Cortex of kidney (tissue), 1 donor: ENCODE measurements around the gene SCAANT1.

Experiments
- DNase-seq: peaks from one replicate; lab custom pipeline; 2025; lab: John Stamatoyannopoulos, UW

The SCAANT1 gene

GRCh38 chr3:63934041-63934866 is 22.1 kb upstream of the SCAANT1 start:
- no peak for DNase-seq

DNA sequence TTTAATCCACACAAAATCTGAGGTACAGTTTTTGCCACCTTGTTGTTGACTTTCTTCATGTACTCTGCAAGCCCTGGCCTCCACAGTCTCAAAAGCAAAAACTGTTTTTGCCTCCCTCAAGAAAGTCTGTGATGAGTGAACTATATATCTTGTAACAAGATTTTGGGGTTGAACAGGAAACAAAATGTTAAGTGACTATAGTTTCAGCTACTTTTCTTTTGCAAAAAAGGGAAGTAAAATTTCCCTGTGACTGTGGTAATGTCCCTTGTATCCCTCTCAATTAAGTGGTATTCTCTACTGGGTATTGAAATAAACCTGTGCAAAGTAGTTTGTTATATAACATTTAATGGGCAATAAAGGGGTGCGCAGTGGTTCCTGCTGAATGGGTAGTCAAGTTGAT is 21.3 kb upstream of the SCAANT1 start:
- no peak for DNase-seq

- DNase-seq, result no peak
Measured at GRCh38 chr3:63932509-63933212, 20.5 kb upstream of the SCAANT1 start.

- DNase-seq, result no peak
Measured at GRCh38 chr3:63931290-63931689, 19.1 kb upstream of the SCAANT1 start.

- DNase-seq, result no peak
Measured at GRCh38 chr3:63927422-63928280, 15.5 kb upstream of the SCAANT1 start.

DNA sequence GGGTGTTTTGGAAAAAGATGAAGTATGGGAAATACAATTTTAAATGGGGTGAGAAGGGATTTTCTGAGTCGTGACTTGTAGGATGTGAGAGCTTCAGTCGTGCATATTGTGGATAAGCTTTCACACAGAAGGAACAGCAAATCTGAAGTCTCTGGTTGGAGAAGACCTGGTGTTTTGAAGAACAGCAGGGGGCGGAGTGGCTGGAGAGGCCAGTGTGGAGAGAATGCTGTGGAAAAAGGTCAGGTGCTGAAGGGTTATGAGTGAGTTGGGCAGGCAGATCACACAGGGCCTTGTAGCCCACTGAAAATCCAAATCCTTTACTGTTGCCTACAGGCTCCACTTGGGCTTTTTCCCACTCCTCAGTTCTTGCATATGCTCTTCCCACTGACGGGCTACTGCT is 14.1 kb upstream of the SCAANT1 start:
- DNase-seq, result no peak

- no peak for DNase-seq
Measured at GRCh38 chr3:63922491-63923199, 10.5 kb upstream of the SCAANT1 start.

GRCh38 chr3:63921741-63922482 is 9.7 kb upstream of the SCAANT1 start:
- DNase-seq, result no peak

DNA sequence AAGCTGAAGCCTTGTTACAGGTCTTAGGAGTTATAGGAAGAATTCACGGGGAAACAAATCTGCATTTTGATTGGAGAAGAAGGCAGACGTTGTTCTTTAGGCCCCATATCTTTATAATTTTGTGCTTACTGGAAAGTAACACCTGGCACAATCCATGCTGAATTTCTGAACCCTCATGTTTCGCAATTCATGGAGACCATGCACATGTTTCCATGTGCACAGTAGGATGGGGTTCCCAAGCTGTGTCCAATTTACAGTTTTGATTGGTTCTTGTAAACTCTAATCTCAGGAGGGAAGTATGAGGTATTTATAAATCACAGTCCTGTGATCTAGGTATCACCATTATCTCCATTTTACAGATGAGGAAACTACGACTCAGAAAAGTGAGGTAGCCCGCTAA is 7.8 kb upstream of the SCAANT1 start:
- no peak for DNase-seq

GRCh38 chr3:63918321-63918720 is 6.1 kb upstream of the SCAANT1 start:
- no peak for DNase-seq

- DNase-seq, result no peak
Measured at GRCh38 chr3:63914312-63914711, 2.1 kb upstream of the SCAANT1 start.

DNA sequence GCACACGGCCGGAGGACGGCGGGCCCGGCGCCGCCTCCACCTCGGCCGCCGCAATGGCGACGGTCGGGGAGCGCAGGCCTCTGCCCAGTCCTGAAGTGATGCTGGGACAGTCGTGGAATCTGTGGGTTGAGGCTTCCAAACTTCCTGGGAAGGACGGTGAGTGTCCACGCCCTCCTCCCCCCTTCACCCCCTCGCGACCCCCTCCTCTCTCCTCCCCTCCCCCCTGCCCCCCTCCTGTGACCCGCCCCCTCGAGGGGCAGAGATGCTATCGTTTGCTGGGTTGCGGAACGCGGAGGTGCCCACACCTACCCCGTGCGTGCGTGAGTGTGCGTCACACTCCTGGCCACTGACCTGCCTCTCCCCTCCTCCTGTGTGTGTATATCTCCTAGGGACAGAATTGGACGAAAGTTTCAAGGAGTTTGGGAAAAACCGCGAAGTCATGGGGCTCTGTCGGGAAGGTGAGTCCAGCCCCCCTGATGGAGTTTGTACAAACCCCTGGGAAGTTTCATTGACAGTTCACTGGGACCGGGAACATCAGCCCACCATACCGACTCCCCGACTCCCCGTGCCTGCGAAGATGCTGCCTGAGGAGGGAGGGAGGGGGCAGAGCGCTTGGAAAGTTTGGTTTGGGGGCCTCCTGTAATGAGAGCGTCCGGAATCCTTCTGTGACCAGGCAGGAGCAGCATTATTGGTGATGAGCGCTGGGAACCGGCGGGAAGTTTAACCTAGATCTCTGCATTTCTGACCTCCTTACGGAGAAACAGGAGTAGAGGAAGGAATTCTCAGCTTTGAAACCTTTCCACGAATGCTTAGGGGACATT is 795 bp upstream of the SCAANT1 start:
- DNase-seq, result no peak

GRCh38 chr3:63911509-63911872 is 692 bp downstream of the SCAANT1 start:
- no peak for DNase-seq

- DNase-seq, result no peak
Measured at GRCh38 chr3:63910891-63911290, 1.3 kb downstream of the SCAANT1 start.

DNA sequence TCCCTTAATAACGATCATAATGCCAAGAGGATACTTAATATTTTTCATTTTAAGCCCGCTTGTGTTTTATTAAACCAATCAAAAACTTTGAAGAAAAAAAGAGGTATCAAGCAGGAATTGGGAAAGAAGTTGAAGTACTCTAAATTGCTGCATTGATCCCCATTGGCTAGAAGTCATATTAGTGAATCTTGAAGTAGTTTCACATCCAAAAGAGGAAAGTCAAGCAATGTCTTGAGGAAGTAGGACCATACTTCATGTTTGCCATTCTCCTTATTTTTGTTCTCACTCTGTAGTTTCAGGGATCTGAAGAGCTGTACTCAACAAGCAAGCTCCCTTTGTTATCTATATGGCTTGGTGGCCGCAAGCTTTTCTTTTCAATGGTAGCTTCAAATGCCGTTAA is 2.2 kb downstream of the SCAANT1 start:
- no peak for DNase-seq

DNA sequence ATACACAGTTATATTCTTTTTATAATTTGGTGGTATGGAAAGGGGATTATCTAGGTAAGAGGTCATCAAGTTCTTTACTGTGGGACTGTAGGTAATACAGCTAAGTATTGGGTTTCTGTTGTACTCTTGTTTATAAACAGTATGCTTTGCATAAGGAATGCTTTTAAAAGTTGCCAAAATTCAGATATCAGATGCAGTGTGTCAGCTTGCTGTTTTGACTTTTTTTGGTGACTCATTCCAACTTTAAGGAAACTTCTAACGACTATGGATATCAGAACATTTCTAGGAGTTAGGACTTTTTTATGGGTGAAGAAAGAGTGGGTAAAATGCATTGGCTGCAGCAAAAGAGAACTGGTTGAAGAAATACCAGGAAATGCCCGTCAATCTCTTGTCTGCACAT is 2.8 kb downstream of the SCAANT1 start:
- DNase-seq, result no peak

DNA sequence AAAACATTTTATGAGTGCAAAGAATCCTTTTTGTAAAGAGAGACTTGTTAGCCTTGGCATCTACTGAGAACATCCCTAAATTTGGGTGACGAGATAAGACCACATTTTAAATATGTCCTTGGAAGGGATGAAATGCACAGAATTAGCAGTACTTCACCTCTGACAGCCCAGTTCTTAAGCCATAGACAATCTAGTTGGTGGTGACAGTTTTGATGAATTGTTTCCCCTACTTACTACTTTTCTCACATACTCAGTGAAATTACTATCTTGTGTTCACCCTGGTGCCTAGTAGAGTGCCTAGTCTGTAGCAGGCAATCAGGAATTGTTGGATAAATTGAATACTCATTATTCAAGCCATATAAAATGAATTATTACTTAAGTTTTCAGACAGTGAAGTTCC is 3.4 kb downstream of the SCAANT1 start:
- DNase-seq, result no peak

- no peak for DNase-seq
Measured at GRCh38 chr3:63908081-63908736, 4.0 kb downstream of the SCAANT1 start.

DNA sequence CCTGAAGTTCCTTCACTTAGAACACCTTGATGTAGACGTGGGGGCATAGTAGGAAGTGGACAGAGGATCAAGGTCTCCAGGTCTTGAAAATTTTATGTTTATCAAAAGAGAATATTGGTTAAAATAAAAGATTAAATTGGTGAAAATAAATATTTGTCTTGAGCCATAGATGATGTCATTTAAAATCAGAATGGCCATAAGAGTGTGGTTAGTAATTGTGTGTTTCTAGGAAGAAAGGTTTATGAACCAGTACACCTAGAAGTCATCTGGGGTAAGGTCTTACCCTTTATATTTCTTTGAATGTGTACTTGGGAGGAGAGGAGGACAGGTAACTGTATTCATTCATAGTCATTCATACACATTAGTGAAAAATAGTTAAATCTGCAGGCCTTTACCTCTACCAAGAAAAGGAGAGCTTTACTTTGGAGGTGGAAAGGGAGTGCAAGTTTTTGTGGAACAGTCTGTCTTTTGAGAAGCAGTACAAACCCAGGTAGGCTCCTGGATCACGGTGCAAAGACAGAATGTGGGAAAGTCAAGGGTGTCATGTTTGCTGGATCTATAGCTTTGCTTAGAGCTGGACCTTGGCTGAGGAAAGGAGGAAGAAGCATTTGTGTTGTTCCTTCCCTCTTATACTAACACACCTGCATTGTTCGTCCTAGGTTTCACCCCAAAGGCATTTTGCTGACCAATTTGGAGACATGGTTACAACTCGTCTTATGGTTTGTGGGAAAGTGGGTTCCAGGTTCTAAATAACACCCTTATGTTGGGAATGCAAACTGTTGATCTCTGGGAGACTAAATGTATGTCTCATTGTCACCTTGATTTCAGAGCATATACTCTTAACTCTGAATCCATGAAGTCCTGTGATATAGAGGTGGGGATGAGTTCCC is 6.2 kb downstream of the SCAANT1 start:
- DNase-seq, result no peak
